Ureter (tissue), 1 donor: ENCODE results near the gene RSPO1. TPM values are rescaled to one million over a fixed set of nuclear protein-coding genes. Genes with fewer than 3 reads are reported as not detected.
A peak's percentile ranks its signal among the peaks of the same experiment; 100 is the strongest.
"Not testable (repeated sequence)": the region's sequence is repeated elsewhere in the genome, so short reads cannot be mapped to it uniquely, and the experiment has no call there.

Experiments used
- DNase-seq: peaks from one replicate; pipeline ENCODE4 v3.0.0-alpha.2; 2020; ENCODE audit warnings: low spot score
- total RNA-seq: library from RNA; stranded (reverse); gene quantifications from one replicate; pipeline ENCODE4 v1.2.4, GENCODE V29; 2023
- donor health status: DM: yes; HTN: yes; CAD: no.

RSPO1 gene
- 1.3 TPM for total RNA-seq

- no peak for DNase-seq
Observed at GRCh38 chr1:37634244-37634991, at the start of gene RSPO1. TSS of gene RSPO1 (minus strand) at chr1:37634892. CDS start at chr1:37629661, 5,231 bp downstream.

GRCh38 chr1:37684182-37684581 lies 49.5 kb upstream of the RSPO1 start:
- not testable (repeated sequence) for DNase-seq

DNA sequence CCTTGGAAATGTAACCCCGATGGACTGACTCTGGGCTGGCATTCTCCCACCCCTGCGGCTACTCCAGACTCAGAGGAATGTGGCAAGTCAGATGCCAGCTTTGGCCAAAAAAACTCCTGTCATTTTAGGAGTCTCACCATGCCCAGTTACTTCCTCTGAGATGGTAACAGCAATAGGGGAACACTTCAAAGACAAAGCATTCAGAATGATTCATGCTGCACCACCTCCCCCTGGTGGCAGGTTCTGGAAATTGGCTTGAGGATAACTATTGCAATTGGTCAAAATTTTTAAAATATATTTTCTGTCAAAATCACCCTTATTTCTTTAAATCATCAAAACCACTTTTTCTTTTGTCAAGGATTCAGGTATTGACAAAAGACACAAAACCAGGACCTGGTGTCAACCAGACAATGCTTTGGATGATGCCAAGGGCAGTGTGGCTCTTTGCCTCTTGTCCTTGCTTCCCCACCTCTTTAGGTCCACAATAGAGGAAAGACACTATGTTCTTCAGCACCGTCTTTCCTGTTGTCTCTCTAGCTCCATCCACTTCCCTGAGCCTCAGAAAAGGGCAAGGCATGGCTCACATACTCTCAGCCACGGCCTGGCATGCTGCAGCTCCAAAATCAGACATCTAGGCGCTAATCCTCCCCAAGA lies 47.8 kb upstream of the RSPO1 start:
- DNase-seq, result peak; percentile 76

GRCh38 chr1:37680933-37681332 lies 46.2 kb upstream of the RSPO1 start:
- no peak for DNase-seq

GRCh38 chr1:37677808-37678207 lies 43.1 kb upstream of the RSPO1 start:
- DNase-seq, result no peak

GRCh38 chr1:37677143-37677439 lies 42.4 kb upstream of the RSPO1 start:
- DNase-seq, result no peak

- DNase-seq, result peak; percentile 66
Observed at GRCh38 chr1:37676281-37677142, 41.8 kb upstream of the RSPO1 start.

GRCh38 chr1:37673920-37674319 lies 39.2 kb upstream of the RSPO1 start:
- DNase-seq, result no peak

DNA sequence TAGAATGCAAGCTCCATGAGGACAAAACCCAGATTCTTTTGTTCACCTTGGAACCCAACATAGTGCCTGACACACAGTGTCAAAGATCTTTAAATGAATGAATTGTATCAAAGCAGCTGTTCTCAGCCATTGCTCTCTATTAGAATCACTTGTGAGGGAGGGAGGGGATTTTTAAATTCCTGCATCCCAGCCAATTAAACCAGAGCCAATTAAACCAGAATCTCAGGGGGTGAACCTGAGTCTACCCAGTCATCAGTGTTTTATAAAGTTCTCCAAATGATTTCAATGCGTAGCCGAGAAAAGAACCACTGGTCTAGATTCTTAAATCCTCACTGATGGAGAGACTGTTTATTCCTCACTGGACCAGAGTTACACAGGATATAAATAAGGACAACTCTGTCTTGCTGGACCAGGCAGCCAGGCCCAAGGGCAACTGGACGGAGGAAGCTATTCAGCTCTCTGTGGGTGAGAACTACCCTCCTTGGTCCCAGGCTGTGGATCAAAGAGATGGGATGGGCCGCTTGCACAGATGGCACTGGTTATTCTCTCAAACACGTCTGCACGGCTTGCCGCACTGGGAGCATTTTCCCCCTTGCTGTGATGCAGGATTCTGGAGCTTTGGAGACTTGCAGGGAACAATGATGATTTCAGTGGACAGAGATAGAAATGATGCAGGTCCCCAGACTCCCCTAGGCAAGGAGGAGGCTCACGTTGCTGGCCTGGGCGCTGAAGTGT lies 37.6 kb upstream of the RSPO1 start:
- DNase-seq, result no peak

- DNase-seq, result no peak
Observed at GRCh38 chr1:37671261-37671660, 36.6 kb upstream of the RSPO1 start.

- DNase-seq, result no peak
Observed at GRCh38 chr1:37670133-37670532, 35.4 kb upstream of the RSPO1 start.

GRCh38 chr1:37667023-37667671 lies 32.5 kb upstream of the RSPO1 start:
- no peak for DNase-seq

- DNase-seq, result no peak
Observed at GRCh38 chr1:37666241-37666867, 31.7 kb upstream of the RSPO1 start.

DNA sequence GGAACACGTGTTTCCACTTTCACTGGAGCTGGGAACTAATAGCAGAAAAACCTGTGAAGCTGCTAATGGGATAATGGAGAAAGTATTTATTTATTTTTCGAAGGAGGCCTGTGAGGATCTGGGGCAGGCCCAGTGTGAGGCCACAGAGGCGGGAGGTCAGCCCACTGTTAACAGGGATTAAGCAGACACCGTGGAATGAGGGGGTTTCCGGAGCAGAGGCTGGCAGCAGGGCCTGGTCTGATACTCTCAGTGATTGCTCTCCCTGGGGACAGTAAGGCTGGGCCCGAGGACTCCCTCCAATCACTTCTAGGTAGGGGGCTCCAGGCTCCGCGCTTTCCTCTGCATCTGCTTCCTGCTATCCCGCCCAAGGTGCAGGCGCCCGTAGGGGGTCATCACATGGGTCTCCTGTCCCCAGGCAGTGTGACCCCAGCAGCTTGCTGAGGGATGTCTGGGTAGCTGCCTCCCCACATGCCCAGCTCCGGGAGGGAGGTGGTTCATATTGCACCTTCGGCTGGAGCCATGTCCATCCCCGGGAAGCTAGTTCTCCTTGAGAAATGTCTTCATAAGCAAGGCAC lies 28.8 kb upstream of the RSPO1 start:
- no peak for DNase-seq

DNA sequence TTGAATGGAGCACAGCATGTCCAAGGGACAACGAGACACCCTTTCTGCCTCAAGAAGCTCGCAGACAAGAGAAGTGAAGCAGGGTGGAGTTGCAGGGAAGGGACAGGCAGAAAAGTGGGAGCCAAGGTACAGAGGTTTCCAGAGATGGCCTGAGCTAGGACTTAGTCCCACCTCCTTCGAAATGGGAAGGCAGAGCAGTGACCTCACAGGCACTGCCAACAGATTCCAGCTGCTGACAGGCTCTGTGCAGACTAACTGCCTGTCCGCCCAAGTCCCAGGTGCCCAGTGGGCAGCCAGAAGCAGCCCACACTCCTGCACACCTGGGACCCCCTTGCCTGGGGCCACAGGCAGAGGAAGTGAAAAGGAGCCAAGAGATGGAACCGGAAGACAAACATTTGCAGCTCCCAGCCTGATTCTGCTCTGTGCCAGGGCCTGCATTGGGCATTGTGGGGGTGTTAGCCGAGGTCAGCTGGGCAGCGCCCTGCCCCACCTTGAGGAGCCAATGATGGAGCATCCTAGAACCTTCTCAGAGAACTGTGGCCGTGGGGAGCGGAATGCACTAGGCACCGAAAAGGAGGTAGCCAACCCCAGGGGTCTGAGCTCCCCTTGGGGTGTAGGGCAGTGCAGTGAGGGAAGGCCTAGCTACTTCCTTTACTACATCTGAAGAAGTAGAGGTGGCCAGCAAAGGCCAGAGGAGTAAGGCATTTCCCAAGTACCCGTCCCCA lies 27.5 kb upstream of the RSPO1 start:
- DNase-seq, result no peak

DNA sequence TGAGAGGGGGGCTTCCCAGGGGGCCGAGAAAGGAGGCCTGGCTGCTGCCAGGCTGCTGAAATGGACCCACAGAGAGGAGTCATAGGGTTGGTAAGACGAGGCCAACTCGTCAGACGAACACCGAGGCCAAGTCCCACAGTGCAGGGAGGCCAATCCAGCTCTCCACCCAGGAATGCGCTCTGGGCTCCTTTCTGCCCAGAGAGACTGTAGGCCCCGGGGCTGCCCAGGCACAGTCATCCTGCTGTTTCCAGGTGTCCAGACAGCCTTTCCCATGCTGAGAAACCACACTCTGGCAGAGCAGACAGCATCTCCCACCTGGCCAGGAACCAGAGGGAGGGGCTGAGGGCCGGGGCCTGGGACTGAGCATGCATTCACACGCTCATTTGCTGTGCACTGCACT lies 26.7 kb upstream of the RSPO1 start:
- no peak for DNase-seq

- no peak for DNase-seq
Observed at GRCh38 chr1:37660664-37661063, 26.0 kb upstream of the RSPO1 start.

GRCh38 chr1:37658486-37658885 lies 23.8 kb upstream of the RSPO1 start:
- DNase-seq, result no peak

DNA sequence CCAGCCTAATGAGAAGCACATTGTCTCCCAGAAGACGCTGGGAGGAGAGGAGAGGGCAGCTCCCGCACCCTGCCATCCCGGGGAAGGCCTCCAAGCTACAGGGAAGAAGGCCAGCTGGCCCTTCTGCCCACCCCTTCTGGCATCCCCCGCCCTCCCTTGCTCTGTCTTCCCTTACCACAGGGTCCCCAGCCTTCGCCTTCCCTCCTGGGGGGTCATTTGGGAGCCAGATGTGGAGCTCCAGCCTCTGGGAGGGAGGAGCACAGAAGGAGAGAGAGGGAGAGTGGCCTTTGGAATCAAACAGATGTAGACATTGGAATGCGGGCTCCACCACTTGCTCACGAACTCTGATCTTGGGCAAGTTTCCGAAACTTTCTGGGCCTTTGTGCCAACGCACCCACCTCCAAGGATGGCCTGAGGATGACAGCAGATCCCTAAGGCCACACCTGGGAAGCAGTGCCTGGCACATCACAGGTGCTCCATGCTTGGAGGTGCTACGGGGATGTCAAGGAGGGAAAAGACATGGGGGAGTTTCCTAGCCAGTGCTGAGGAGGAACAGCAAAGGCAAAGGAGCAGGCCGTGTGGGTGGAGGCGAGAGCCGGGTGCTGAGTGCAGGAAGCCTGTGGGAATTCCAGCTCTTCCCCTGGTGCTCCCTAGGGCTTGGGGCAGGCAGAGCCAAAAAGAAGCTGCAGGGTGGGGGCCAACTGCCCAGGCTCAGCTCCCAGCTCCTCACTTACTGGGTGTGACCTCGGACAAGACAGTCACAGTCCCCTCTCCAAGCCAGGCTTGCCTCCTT lies 23.1 kb upstream of the RSPO1 start:
- DNase-seq, result no peak
